ENCODE results near the gene MYLK4. TPM values are rescaled to one million over a fixed set of nuclear protein-coding genes. Genes with fewer than 3 reads are reported as not detected.

MYLK4 gene
- total RNA-seq, 4 donors from 2014 or later, result 2.4 to 46.7 (median 26.9) TPM

GRCh38 chr6:2746557-2747061, 4.1 kb downstream of the MYLK4 start:
- DNase-seq, result peak; percentile 84 to 87
- peak overlapping the region in 1 of 4 donors; percentile 56 for H3K4me3 ChIP-seq
- TF ChIP-seq, protein P1, sequence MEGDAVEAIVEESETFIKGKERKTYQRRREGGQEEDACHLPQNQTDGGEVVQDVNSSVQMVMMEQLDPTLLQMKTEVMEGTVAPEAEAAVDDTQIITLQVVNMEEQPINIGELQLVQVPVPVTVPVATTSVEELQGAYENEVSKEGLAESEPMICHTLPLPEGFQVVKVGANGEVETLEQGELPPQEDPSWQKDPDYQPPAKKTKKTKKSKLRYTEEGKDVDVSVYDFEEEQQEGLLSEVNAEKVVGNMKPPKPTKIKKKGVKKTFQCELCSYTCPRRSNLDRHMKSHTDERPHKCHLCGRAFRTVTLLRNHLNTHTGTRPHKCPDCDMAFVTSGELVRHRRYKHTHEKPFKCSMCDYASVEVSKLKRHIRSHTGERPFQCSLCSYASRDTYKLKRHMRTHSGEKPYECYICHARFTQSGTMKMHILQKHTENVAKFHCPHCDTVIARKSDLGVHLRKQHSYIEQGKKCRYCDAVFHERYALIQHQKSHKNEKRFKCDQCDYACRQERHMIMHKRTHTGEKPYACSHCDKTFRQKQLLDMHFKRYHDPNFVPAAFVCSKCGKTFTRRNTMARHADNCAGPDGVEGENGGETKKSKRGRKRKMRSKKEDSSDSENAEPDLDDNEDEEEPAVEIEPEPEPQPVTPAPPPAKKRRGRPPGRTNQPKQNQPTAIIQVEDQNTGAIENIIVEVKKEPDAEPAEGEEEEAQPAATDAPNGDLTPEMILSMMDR (IDR thresholded peaks at IDR 0.05 in 4 of 5, conservative IDR thresholded peaks at IDR 0.05 in 1 of 5), result peak in 1 of 5 experiments; percentile 14
- TF ChIP-seq POLR2A (IDR thresholded peaks at IDR 0.05), result no peak
- in situ Hi-C loops (cut with MboI; ENCODE audit: low sequenced_read_pairs in 4 of 4) (loop anchor here in 1 of 4 donors (25.0 kb wide), 1 partner anchor 1159 kb away; no protein-coding TSS in a partner anchor), intact Hi-C loops (cut with DNase I; ENCODE audit: low total_unique reads) (no loop called here)
- peaks cover 37 to 42% of the 10 kb centered on the region in 2 donors for H3K4me1 ChIP-seq
- no peaks in the 10 kb centered on the region for H3K36me3 ChIP-seq
- peak overlapping the region; percentile 30 to 74 (median 70) for H3K27ac ChIP-seq
- ATAC-seq, result peak; percentile 81 to 84
- no peaks in the 10 kb centered on the region for H3K27me3 ChIP-seq
- no peaks in the 10 kb centered on the region for H3K9me3 ChIP-seq

GRCh38 chr6:2745246-2745645, 5.5 kb downstream of the MYLK4 start:
- Histone ChIP-seq H3K36me3 (no peaks in the 10 kb centered on the region), H3K9me3 (no peaks in the 10 kb centered on the region), H3K27ac (peak overlapping the region in 3 of 4 donors; percentile 35 to 76 (median 74)), H3K4me3 (peak overlapping the region in 2 of 4 donors; percentile 20 to 56), H3K27me3 (no peaks in the 10 kb centered on the region), H3K4me1 (peaks cover 35 to 38% of the 10 kb centered on the region in 2 donors)
- in situ Hi-C loops (cut with MboI; ENCODE audit: low sequenced_read_pairs in 4 of 4), result loop anchor here in 1 of 4 donors (25.0 kb wide), 1 partner anchor 1158 kb away; no protein-coding TSS in a partner anchor
- ATAC-seq (no peak), DNase-seq (no peak)
- intact Hi-C loops (cut with DNase I; ENCODE audit: low total_unique reads), result no loop called here
- TF ChIP-seq, protein P1 (IDR thresholded peaks at IDR 0.05 in 4 of 5, conservative IDR thresholded peaks at IDR 0.05 in 1 of 5), result no peak
- no peak for TF ChIP-seq POLR2A (IDR thresholded peaks at IDR 0.05)

DNA sequence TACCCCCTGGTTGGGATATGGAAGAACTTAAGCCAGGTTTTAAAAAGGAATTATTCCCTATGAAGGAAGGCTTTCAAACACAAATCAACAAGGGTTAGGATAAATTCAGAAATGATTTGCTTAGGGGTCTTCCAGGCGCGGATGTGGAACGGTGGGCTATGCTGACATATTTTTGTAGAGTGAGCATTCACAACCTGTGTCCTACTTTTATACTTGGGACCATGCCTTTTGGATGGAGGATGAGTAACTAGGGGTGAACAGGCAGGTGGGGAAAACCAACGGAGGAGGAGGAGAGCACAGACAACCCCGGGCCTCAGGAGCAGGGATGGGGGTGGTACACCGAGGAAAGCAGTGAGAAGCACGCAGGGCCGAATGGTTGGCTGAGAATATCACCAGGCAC, 5.9 kb downstream of the MYLK4 start:
- intact Hi-C loops (cut with DNase I; ENCODE audit: low total_unique reads), result loop anchor here (5.0 kb wide), 1 partner anchor 112 kb away; no protein-coding TSS in a partner anchor
- Histone ChIP-seq H3K27ac (peak overlapping the region; percentile 38 to 76 (median 68)), H3K36me3 (no peaks in the 10 kb centered on the region), H3K4me1 (peaks cover 32 to 33% of the 10 kb centered on the region in 2 donors), H3K9me3 (no peaks in the 10 kb centered on the region), H3K4me3 (peak overlapping the region in 3 of 4 donors; percentile 2 to 56 (median 21)), H3K27me3 (no peaks in the 10 kb centered on the region)
- TF ChIP-seq, protein P1 (IDR thresholded peaks at IDR 0.05 in 4 of 5, conservative IDR thresholded peaks at IDR 0.05 in 1 of 5), result no peak
- no peak for TF ChIP-seq POLR2A (IDR thresholded peaks at IDR 0.05)
- DNase-seq, result no peak
- ATAC-seq, result no peak
- in situ Hi-C loops (cut with MboI; ENCODE audit: low sequenced_read_pairs in 4 of 4), result loop anchor here in 1 of 4 donors (25.0 kb wide), 1 partner anchor 1157 kb away; no protein-coding TSS in a partner anchor

GRCh38 chr6:2744209-2744771, 6.4 kb downstream of the MYLK4 start:
- H3K4me1 ChIP-seq, result peaks cover 29 to 33% of the 10 kb centered on the region in 2 donors
- in situ Hi-C loops (cut with MboI; ENCODE audit: low sequenced_read_pairs in 4 of 4), result loop anchor here in 1 of 4 donors (25.0 kb wide), 1 partner anchor 1157 kb away; no protein-coding TSS in a partner anchor
- no peaks in the 10 kb centered on the region for H3K36me3 ChIP-seq
- TF ChIP-seq POLR2A (IDR thresholded peaks at IDR 0.05), result no peak
- TF ChIP-seq, protein P1 (IDR thresholded peaks at IDR 0.05 in 4 of 5, conservative IDR thresholded peaks at IDR 0.05 in 1 of 5), result peak; percentile 15 to 41 (median 29)
- no peaks in the 10 kb centered on the region for H3K9me3 ChIP-seq
- H3K27ac ChIP-seq, result peak overlapping the region; percentile 38 to 76 (median 68)
- intact Hi-C loops (cut with DNase I; ENCODE audit: low total_unique reads), result loop anchor here (5.0 kb wide), 1 partner anchor 112 kb away; no protein-coding TSS in a partner anchor
- H3K4me3 ChIP-seq, result peak overlapping the region; percentile 3 to 56 (median 18)
- DNase-seq (peak; percentile 73 to 83), ATAC-seq (peak; percentile 61 to 64)
- no peaks in the 10 kb centered on the region for H3K27me3 ChIP-seq

Measured in gastrocnemius medialis (tissue), 4 donors.